HG03571 (cell line): ENCODE data around the gene GLOD5.

Experiments used
- ATAC-seq: cut with Tn5 transposase; IDR thresholded peaks from one replicate; pipeline ENCODE4 v1.9.1; 2021; ENCODE audit not compliant: unreplicated experiment

Gene GLOD5

GRCh38 chrX:48753708-48754228 lies 7.8 kb upstream of the GLOD5 start:
- ATAC-seq = no peak

- ATAC-seq = no peak
Measured at GRCh38 chrX:48754238-48754637, 7.3 kb upstream of the GLOD5 start.

GRCh38 chrX:48769230-48769629 lies 7.7 kb downstream of the GLOD5 start:
- ATAC-seq = no peak

GRCh38 chrX:48770296-48770695 lies 8.7 kb downstream of the GLOD5 start:
- no peak for ATAC-seq

- ATAC-seq = no peak
Measured at GRCh38 chrX:48772602-48773001, 11.1 kb downstream of the GLOD5 start.

- no peak for ATAC-seq
Measured at GRCh38 chrX:48776818-48777439, 15.4 kb downstream of the GLOD5 start.

- ATAC-seq = no peak
Measured at GRCh38 chrX:48779399-48779798, 17.9 kb downstream of the GLOD5 start.

- ATAC-seq = no peak
Measured at GRCh38 chrX:48781705-48782104, 20.2 kb downstream of the GLOD5 start.

GRCh38 chrX:48782216-48782615 lies 20.7 kb downstream of the GLOD5 start:
- ATAC-seq = no peak

GRCh38 chrX:48782795-48783194 lies 21.2 kb downstream of the GLOD5 start:
- ATAC-seq = no peak

- no peak for ATAC-seq
Measured at GRCh38 chrX:48784726-48785125, 23.2 kb downstream of the GLOD5 start.

GRCh38 chrX:48785186-48785539 lies 23.6 kb downstream of the GLOD5 start:
- no peak for ATAC-seq

- ATAC-seq = no peak
Measured at GRCh38 chrX:48785540-48786214, 24.1 kb downstream of the GLOD5 start.

- no peak for ATAC-seq
Measured at GRCh38 chrX:48786341-48786800, 24.8 kb downstream of the GLOD5 start, which contains the start of gene GATA1. Gene GATA1, plus strand, starts transcription at chrX:48786590. Its CDS starts 4,520 bp downstream, at chrX:48791110.

- no peak for ATAC-seq
Measured at GRCh38 chrX:48786825-48787504, 25.4 kb downstream of the GLOD5 start.

- no peak for ATAC-seq
Measured at GRCh38 chrX:48787505-48788443, 26.2 kb downstream of the GLOD5 start.

- ATAC-seq = no peak
Measured at GRCh38 chrX:48789366-48790220, 28.0 kb downstream of the GLOD5 start.

GRCh38 chrX:48790477-48790876 lies 28.9 kb downstream of the GLOD5 start:
- no peak for ATAC-seq

GRCh38 chrX:48791063-48791820 lies 29.7 kb downstream of the GLOD5 start:
- ATAC-seq = no peak
